Measurements from ENCODE around the gene GP1BB. TPM values are rescaled to one million over a fixed set of nuclear protein-coding genes. Genes with fewer than 3 reads are reported as not detected.

Gene GP1BB
- total and polyA plus RNA-seq, 5 donors from 2014 or later = 6.4 TPM; not detected in 4

DNA sequence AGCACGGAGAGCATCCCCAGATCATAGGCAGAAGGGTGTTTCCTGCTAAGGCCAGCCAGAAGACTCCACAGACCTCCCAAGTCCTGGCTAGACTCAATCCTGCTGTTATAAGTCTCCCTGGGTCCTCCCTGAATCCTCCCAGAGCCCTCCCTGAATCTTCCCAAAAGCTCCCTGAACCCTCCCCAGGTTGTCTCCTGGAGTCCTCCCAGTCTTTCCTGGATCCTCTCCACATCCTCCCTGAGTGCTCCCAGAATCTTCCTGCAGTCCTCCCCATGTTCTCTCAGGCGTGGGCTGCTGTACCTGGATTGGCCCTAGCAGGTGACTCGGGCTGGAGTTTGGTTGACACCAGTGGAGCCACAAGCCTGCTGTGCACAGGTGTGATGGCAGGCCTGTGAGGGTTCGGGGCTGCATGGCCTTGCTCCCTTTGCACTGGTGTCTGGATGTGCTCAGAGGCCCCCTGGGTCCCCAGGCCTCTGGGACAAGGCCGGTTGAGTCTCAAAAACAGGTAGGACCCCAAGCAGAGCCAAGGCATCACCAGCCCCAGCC lies 11.6 kb downstream of the GP1BB start:
- H3K27me3 Mint-ChIP-seq = peaks cover 2% of the 10 kb centered on the region
- Histone ChIP-seq H3K4me3 (ENCODE audit: low read depth, low read length) (no peak overlapping the region), H3K36me3 (ENCODE audit: control insufficient read depth, insufficient read depth, low read length) (no peaks in the 10 kb centered on the region), H3K27me3 (ENCODE audit: control insufficient read depth, insufficient read depth, low read length) (no peaks in the 10 kb centered on the region), H3K9me3 (ENCODE audit: control insufficient read depth in 2 of 2, low read length in 2 of 2) (no peaks in the 10 kb centered on the region), H3K27ac (ENCODE audit: insufficient read depth, low read length, poor library complexity, severe bottlenecking) (no peak overlapping the region), H3K4me1 (ENCODE audit: control insufficient read depth, insufficient read depth, low read length, poor library complexity, severe bottlenecking) (peaks cover 11% of the 10 kb centered on the region)
- H3K36me3 Mint-ChIP-seq = no peaks in the 10 kb centered on the region
- no peak overlapping the region for H3K4me3 Mint-ChIP-seq
- ATAC-seq (ENCODE audit: low read depth in 2 of 2) (no peak), DNase-seq (no peak)
- no peaks in the 10 kb centered on the region for H3K9me3 Mint-ChIP-seq
- no peak overlapping the region for H3K27ac Mint-ChIP-seq
- H3K4me1 Mint-ChIP-seq = peaks cover 0 to 6% (median 1%) of the 10 kb centered on the region in 4 donors

GRCh38 chr22:19735665-19736510 lies 12.5 kb downstream of the GP1BB start:
- H3K27me3 ChIP-seq (ENCODE audit: control insufficient read depth, insufficient read depth, low read length) = no peaks in the 10 kb centered on the region
- H3K36me3 ChIP-seq (ENCODE audit: control insufficient read depth, insufficient read depth, low read length) = no peaks in the 10 kb centered on the region
- no peak overlapping the region for H3K27ac ChIP-seq (ENCODE audit: insufficient read depth, low read length, poor library complexity, severe bottlenecking)
- ATAC-seq (ENCODE audit: low read depth in 2 of 2) (no peak), DNase-seq (no peak)
- H3K36me3 Mint-ChIP-seq = no peaks in the 10 kb centered on the region
- no peak overlapping the region for H3K27ac Mint-ChIP-seq
- no peak overlapping the region for H3K4me3 Mint-ChIP-seq
- H3K4me1 ChIP-seq (ENCODE audit: control insufficient read depth, insufficient read depth, low read length, poor library complexity, severe bottlenecking) = peaks cover 4% of the 10 kb centered on the region
- H3K9me3 Mint-ChIP-seq = no peaks in the 10 kb centered on the region
- peaks cover 0 to under 1% (median 0%) of the 10 kb centered on the region in 4 donors for H3K4me1 Mint-ChIP-seq
- no peak overlapping the region for H3K4me3 ChIP-seq (ENCODE audit: low read depth, low read length)
- H3K27me3 Mint-ChIP-seq = no peaks in the 10 kb centered on the region
- H3K9me3 ChIP-seq (ENCODE audit: control insufficient read depth in 2 of 2, low read length in 2 of 2) = no peaks in the 10 kb centered on the region

DNA sequence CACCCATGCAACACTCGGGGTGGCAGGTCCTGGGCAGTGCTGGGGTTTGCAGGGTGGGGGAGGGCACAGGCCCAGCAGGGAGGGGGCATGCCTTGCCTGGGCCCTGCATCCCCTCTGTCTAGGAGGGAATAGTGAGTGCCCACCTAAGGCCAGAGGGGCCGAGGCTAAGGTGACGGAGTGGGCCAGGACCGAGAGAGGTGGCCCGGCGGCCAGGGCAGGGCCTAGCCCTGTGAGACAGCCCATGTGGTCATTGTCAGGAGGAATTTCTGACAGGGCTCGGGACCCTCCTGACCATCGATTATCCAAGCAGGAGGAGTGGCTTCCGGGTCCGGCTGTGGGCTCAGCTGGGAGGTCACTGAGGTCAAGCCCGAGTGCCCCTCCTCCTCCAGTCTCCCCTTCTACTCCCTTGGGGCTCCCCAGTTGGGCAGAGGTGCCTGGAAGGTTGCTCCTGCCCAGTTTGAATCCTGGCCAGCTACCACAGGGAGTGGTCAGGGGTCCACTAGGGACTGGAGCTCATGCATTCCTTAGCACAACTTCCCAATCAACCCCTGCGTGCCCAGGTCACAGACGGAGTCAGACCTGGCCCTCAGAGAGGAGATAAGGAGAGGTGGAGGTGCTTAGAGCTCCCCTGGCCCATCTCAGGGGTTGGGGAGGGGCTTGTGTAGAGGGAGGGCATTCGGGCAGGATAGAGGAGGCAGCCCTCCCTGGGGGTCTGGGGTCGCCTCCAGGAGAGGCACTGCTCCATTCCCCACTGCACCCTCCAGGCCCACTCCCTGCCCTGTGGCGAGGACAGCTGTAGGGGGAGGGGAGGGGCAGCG lies 14.7 kb downstream of the GP1BB start:
- H3K27me3 Mint-ChIP-seq = no peaks in the 10 kb centered on the region
- Histone ChIP-seq H3K4me3 (ENCODE audit: low read depth, low read length) (no peak overlapping the region), H3K9me3 (ENCODE audit: control insufficient read depth in 2 of 2, low read length in 2 of 2) (no peaks in the 10 kb centered on the region), H3K4me1 (ENCODE audit: control insufficient read depth, insufficient read depth, low read length, poor library complexity, severe bottlenecking) (no peaks in the 10 kb centered on the region), H3K27me3 (ENCODE audit: control insufficient read depth, insufficient read depth, low read length) (no peaks in the 10 kb centered on the region), H3K27ac (ENCODE audit: insufficient read depth, low read length, poor library complexity, severe bottlenecking) (no peak overlapping the region), H3K36me3 (ENCODE audit: control insufficient read depth, insufficient read depth, low read length) (no peaks in the 10 kb centered on the region)
- H3K36me3 Mint-ChIP-seq = no peaks in the 10 kb centered on the region
- H3K27ac Mint-ChIP-seq = no peak overlapping the region
- no peaks in the 10 kb centered on the region for H3K9me3 Mint-ChIP-seq
- H3K4me3 Mint-ChIP-seq = no peak overlapping the region
- no peaks in the 10 kb centered on the region for H3K4me1 Mint-ChIP-seq
- ATAC-seq (ENCODE audit: low read depth in 2 of 2) (no peak), DNase-seq (no peak)

- DNase-seq (no peak), ATAC-seq (ENCODE audit: low read depth in 2 of 2) (no peak)
- H3K36me3 Mint-ChIP-seq = no peaks in the 10 kb centered on the region
- Histone ChIP-seq H3K4me3 (ENCODE audit: low read depth, low read length) (no peak overlapping the region), H3K4me1 (ENCODE audit: control insufficient read depth, insufficient read depth, low read length, poor library complexity, severe bottlenecking) (no peaks in the 10 kb centered on the region), H3K36me3 (ENCODE audit: control insufficient read depth, insufficient read depth, low read length) (no peaks in the 10 kb centered on the region), H3K27me3 (ENCODE audit: control insufficient read depth, insufficient read depth, low read length) (no peaks in the 10 kb centered on the region), H3K27ac (ENCODE audit: insufficient read depth, low read length, poor library complexity, severe bottlenecking) (no peak overlapping the region), H3K9me3 (ENCODE audit: control insufficient read depth in 2 of 2, low read length in 2 of 2) (no peaks in the 10 kb centered on the region)
- H3K4me3 Mint-ChIP-seq = no peak overlapping the region
- no peaks in the 10 kb centered on the region for H3K9me3 Mint-ChIP-seq
- no peaks in the 10 kb centered on the region for H3K27me3 Mint-ChIP-seq
- H3K27ac Mint-ChIP-seq = no peak overlapping the region
- H3K4me1 Mint-ChIP-seq = no peaks in the 10 kb centered on the region
These were observed 15.5 kb downstream of the GP1BB start for GRCh38 chr22:19738664-19739447.

DNA sequence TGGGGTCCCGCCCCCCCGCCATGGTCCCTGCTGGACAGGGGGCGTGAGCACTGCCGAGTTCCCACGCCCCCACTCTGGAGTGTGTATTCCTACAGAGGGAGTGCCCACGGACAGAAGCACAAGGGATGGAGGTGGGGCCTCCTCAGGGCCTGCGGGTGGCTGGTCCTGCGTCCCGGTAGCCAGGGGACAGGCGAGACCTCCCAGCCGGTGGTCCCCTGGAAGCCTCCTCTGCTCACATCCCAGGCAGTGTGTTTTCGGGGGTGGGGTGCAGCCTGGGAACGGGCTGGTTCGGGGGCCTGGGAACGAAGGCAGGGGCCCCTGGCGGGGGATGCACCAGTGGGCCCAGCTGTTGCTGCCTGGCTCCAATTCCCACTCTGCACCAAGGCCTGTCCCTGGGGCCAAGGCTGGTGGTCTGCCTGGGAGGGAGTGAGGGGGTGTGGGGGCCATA lies 16.1 kb downstream of the GP1BB start:
- no peaks in the 10 kb centered on the region for H3K36me3 Mint-ChIP-seq
- Histone ChIP-seq H3K27ac (ENCODE audit: insufficient read depth, low read length, poor library complexity, severe bottlenecking) (no peak overlapping the region), H3K4me1 (ENCODE audit: control insufficient read depth, insufficient read depth, low read length, poor library complexity, severe bottlenecking) (no peaks in the 10 kb centered on the region), H3K36me3 (ENCODE audit: control insufficient read depth, insufficient read depth, low read length) (no peaks in the 10 kb centered on the region), H3K9me3 (ENCODE audit: control insufficient read depth in 2 of 2, low read length in 2 of 2) (no peaks in the 10 kb centered on the region), H3K4me3 (ENCODE audit: low read depth, low read length) (no peak overlapping the region), H3K27me3 (ENCODE audit: control insufficient read depth, insufficient read depth, low read length) (no peaks in the 10 kb centered on the region)
- H3K27ac Mint-ChIP-seq = no peak overlapping the region
- H3K27me3 Mint-ChIP-seq = no peaks in the 10 kb centered on the region
- no peak for ATAC-seq (ENCODE audit: low read depth in 2 of 2)
- H3K4me3 Mint-ChIP-seq = no peak overlapping the region
- H3K4me1 Mint-ChIP-seq = no peaks in the 10 kb centered on the region
- no peaks in the 10 kb centered on the region for H3K9me3 Mint-ChIP-seq
- DNase-seq = no peak

GRCh38 chr22:19739911-19740449 lies 16.6 kb downstream of the GP1BB start:
- ATAC-seq (ENCODE audit: low read depth in 2 of 2) = no peak
- Mint-ChIP-seq H3K27ac (no peak overlapping the region), H3K4me1 (no peaks in the 10 kb centered on the region), H3K4me3 (no peak overlapping the region), H3K36me3 (no peaks in the 10 kb centered on the region), H3K27me3 (no peaks in the 10 kb centered on the region), H3K9me3 (no peaks in the 10 kb centered on the region)
- Histone ChIP-seq H3K27me3 (ENCODE audit: control insufficient read depth, insufficient read depth, low read length) (no peaks in the 10 kb centered on the region), H3K4me1 (ENCODE audit: control insufficient read depth, insufficient read depth, low read length, poor library complexity, severe bottlenecking) (no peaks in the 10 kb centered on the region), H3K9me3 (ENCODE audit: control insufficient read depth in 2 of 2, low read length in 2 of 2) (no peaks in the 10 kb centered on the region), H3K36me3 (ENCODE audit: control insufficient read depth, insufficient read depth, low read length) (no peaks in the 10 kb centered on the region), H3K27ac (ENCODE audit: insufficient read depth, low read length, poor library complexity, severe bottlenecking) (no peak overlapping the region), H3K4me3 (ENCODE audit: low read depth, low read length) (no peak overlapping the region)
- no peak for DNase-seq

DNA sequence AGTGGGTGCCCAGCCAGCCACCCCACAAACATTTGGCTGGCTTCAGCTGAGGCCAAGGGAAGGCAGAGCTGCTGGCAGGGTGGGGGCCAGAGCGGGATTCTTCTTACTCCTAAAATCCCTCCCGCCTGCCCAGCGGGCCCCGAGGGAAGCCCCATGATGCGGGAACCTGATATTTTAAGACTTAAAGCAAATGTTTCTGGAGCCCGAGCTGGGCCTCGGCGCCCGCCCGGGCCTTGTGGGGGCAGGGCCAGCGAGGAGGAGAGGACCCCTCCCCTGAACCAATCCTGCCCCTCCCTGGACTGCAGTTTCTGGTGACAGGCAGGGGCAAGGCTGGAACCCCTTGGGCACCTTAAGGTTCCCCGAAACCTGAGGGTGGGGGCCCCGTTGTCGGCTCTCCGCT lies 17.2 kb downstream of the GP1BB start:
- H3K36me3 ChIP-seq (ENCODE audit: control insufficient read depth, insufficient read depth, low read length) = no peaks in the 10 kb centered on the region
- no peaks in the 10 kb centered on the region for H3K9me3 ChIP-seq (ENCODE audit: control insufficient read depth in 2 of 2, low read length in 2 of 2)
- H3K9me3 Mint-ChIP-seq = no peaks in the 10 kb centered on the region
- H3K27me3 ChIP-seq (ENCODE audit: control insufficient read depth, insufficient read depth, low read length) = no peaks in the 10 kb centered on the region
- DNase-seq = no peak
- H3K4me3 Mint-ChIP-seq = no peak overlapping the region
- H3K27me3 Mint-ChIP-seq = no peaks in the 10 kb centered on the region
- no peak for ATAC-seq (ENCODE audit: low read depth in 2 of 2)
- H3K4me1 Mint-ChIP-seq = no peaks in the 10 kb centered on the region
- no peaks in the 10 kb centered on the region for H3K36me3 Mint-ChIP-seq
- no peaks in the 10 kb centered on the region for H3K4me1 ChIP-seq (ENCODE audit: control insufficient read depth, insufficient read depth, low read length, poor library complexity, severe bottlenecking)
- no peak overlapping the region for H3K27ac Mint-ChIP-seq
- H3K4me3 ChIP-seq (ENCODE audit: low read depth, low read length) = no peak overlapping the region
- no peak overlapping the region for H3K27ac ChIP-seq (ENCODE audit: insufficient read depth, low read length, poor library complexity, severe bottlenecking)
